ENCODE data around the gene SP3. TPM values are rescaled to one million over a fixed set of nuclear protein-coding genes. Genes with fewer than 3 reads are reported as not detected.

SP3 gene
- total and polyA plus RNA-seq, 2 of the 8 experiments (the other 6 are each of a cell fraction or from before 2014, with no cell fraction given) = 31.0 to 92.1 TPM

DNA sequence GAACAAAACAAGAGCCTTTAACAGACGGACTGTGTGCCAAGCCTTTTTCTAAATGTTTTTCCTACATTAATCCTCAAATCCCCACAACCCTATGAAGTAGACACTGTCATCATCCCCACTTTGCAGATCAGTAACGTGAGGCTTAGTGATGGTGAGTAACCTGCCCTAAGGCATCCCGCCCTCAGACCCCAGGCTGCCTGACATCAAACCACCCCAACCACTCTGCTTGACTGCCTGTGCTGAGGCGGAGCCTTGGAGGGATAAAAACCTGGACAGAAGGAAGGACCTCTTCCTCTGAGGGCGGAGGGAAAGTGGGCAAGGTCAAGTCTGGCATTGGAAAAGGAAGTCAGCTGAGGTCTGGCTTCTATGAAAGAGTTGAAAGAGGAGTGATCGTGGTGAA is 104.6 kb downstream of the SP3 start:
- no peak overlapping the region for H4K91ac ChIP-seq (replicated peaks; ENCODE audit: insufficient read length, low read length)
- no peak overlapping the region for H4K8ac ChIP-seq (ENCODE audit: extremely low read depth, insufficient read depth, low read length)
- H3K27ac ChIP-seq (ENCODE audit: low read depth, low read length) = no peak overlapping the region
- H2BK20ac ChIP-seq (ENCODE audit: low read length) = no peak overlapping the region
- peaks cover 2% of the 10 kb centered on the region; the same call in 1 of the 2 replicates for H3K23me2 ChIP-seq (ENCODE audit: low read depth, low read length)
- H3K36me3 ChIP-seq (ENCODE audit: control insufficient read depth in 2 of 4, insufficient read depth in 4 of 4, low read length in 3 of 4) = no peaks in the 10 kb centered on the region
- no peak overlapping the region for H2BK5ac ChIP-seq (ENCODE audit: low read depth, low read length)
- H3K4ac ChIP-seq (replicated peaks; ENCODE audit: insufficient read length, low read depth, low read length) = no peak overlapping the region
- no peak overlapping the region for H3K18ac ChIP-seq (ENCODE audit: extremely low read depth, low read length)
- H2AFZ ChIP-seq (ENCODE audit: low read length) = no peak overlapping the region
- no peak overlapping the region for H2AK5ac ChIP-seq (ENCODE audit: low read depth, low read length)
- H4K5ac ChIP-seq (ENCODE audit: insufficient read length, low read depth, low read length) = no peak overlapping the region
- POLR2A ChIA-PET (ENCODE audit: partially characterized antibody) = no interaction called here
- peaks cover 0 to 2% (median 0%) of the 10 kb centered on the region in 4 experiments; a peak in 1 of 7 replicates for H3K27me3 ChIP-seq (replicated peaks in 1 of 4; ENCODE audit: control insufficient read depth in 3 of 4, extremely low read depth in 1 of 4, insufficient read depth in 3 of 4, low read length in 3 of 4)
- H3K9ac ChIP-seq (replicated peaks in 1 of 4; ENCODE audit: extremely low read depth in 1 of 4, low read depth in 3 of 4, low read length in 3 of 4) = no peak overlapping the region
- 91% methylated on average over 6 of the region's 6 CpGs; no CpG with 5 or more reads in 1 of the 2 experiments for WGBS, 2 experiments (ENCODE audit: extremely low coverage in 1 of 2, insufficient coverage in 1 of 2, insufficient read length in 1 of 2, insufficient replicate concordance in 2 of 2, low coverage in 1 of 2, low lambda C conversion rate in 2 of 2, missing lambda C conversion rate in 1 of 2)
- H3K79me2 ChIP-seq (ENCODE audit: control insufficient read depth in 1 of 2, insufficient read depth in 2 of 2, low read length in 2 of 2) = no peaks in the 10 kb centered on the region
- H3K14ac ChIP-seq (ENCODE audit: insufficient read length) = no peak overlapping the region
- no peak overlapping the region for H3K4me3 ChIP-seq (ENCODE audit: extremely low read depth in 1 of 4, insufficient read depth in 2 of 4, low read depth in 3 of 4, low read length in 4 of 4)
- no peaks in the 10 kb centered on the region for H3K79me1 ChIP-seq (ENCODE audit: low read depth, low read length)
- H3K23ac ChIP-seq (ENCODE audit: insufficient read length) = no peak overlapping the region
- H3K4me1 ChIP-seq (replicated peaks in 1 of 4; ENCODE audit: control insufficient read depth in 3 of 4, insufficient read depth in 4 of 4, low read length in 3 of 4) = no peaks in the 10 kb centered on the region; a peak in 1 of 7 replicates
- no peak overlapping the region for H2BK15ac ChIP-seq (ENCODE audit: low read length)
- H2BK12ac ChIP-seq (ENCODE audit: low read depth, low read length) = no peak overlapping the region
- H3K9me3 ChIP-seq (ENCODE audit: insufficient read depth in 2 of 2, low read depth in 1 of 2, low read length in 1 of 2) = no peaks in the 10 kb centered on the region
- H4K20me1 ChIP-seq (replicated peaks in 1 of 2; ENCODE audit: control insufficient read depth in 1 of 2, insufficient read depth in 2 of 2, low read length in 2 of 2) = no peaks in the 10 kb centered on the region
- H2BK120ac ChIP-seq (replicated peaks; ENCODE audit: low read depth, low read length) = no peak overlapping the region
- CTCF ChIA-PET (ENCODE audit: partially characterized antibody) = no interaction called here
- H3K4me2 ChIP-seq (ENCODE audit: insufficient read depth in 1 of 2, low read depth in 2 of 2, low read length in 2 of 2) = no peak overlapping the region
- no peak for DNase-seq (ENCODE audit: low read depth in 1 of 2, low spot score in 2 of 2)
- FAIRE-seq = no peak
- H3K56ac ChIP-seq (replicated peaks; ENCODE audit: insufficient read length, low read depth, low read length) = no peak overlapping the region
- TF ChIP-seq BCL11A (IDR thresholded peaks at IDR 0.05; ENCODE audit: low read depth in 2 of 2, low read length in 2 of 2) = no peak
- TF ChIP-seq, protein P1, sequence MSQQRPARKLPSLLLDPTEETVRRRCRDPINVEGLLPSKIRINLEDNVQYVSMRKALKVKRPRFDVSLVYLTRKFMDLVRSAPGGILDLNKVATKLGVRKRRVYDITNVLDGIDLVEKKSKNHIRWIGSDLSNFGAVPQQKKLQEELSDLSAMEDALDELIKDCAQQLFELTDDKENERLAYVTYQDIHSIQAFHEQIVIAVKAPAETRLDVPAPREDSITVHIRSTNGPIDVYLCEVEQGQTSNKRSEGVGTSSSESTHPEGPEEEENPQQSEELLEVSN (IDR thresholded peaks at IDR 0.05) = no peak
- TF ChIP-seq CBX8 (IDR thresholded peaks at IDR 0.05; ENCODE audit: borderline replicate concordance, low read depth, low read length) = no peak
- no peak for TF ChIP-seq TCF12 (IDR thresholded peaks at IDR 0.05; ENCODE audit: low read depth, low read length)

Data from H1 (cell line).